Neural cell (in vitro differentiated cells): Measurements from ENCODE around the gene KRT37.

ENCODE experiments used
- MXI1 ChIP-seq: fragments of 450-650 bp; conservative IDR thresholded peaks from 2 replicates; pipeline ENCODE4 v1.6.1; 2014; ENCODE audit warnings: antibody characterized with exemption, mild to moderate bottlenecking; ENCODE audit not compliant: poor library complexity, severe bottlenecking
- POLR2AphosphoS5 ChIP-seq: IDR thresholded peaks from 2 replicates; pipeline ENCODE4 v1.6.1; 2012
- SMC3 ChIP-seq: fragments of 450-650 bp; conservative IDR thresholded peaks from 2 replicates; pipeline ENCODE4 v1.6.1; 2014; ENCODE audit warnings: antibody characterized with exemption, mild to moderate bottlenecking, moderate library complexity; ENCODE audit not compliant: poor library complexity
- TF ChIP-seq, protein P1 (sequence below): fragments of 450-650 bp; IDR thresholded peaks from 2 replicates; pipeline ENCODE4 v1.5.1; 2014; ENCODE audit warnings: antibody characterized with exemption, mild to moderate bottlenecking, moderate library complexity; ENCODE audit not compliant: poor library complexity, severe bottlenecking

GRCh38 chr17:41391535-41391934 is 32.9 kb downstream of the KRT37 start:
- TF ChIP-seq, protein P1, sequence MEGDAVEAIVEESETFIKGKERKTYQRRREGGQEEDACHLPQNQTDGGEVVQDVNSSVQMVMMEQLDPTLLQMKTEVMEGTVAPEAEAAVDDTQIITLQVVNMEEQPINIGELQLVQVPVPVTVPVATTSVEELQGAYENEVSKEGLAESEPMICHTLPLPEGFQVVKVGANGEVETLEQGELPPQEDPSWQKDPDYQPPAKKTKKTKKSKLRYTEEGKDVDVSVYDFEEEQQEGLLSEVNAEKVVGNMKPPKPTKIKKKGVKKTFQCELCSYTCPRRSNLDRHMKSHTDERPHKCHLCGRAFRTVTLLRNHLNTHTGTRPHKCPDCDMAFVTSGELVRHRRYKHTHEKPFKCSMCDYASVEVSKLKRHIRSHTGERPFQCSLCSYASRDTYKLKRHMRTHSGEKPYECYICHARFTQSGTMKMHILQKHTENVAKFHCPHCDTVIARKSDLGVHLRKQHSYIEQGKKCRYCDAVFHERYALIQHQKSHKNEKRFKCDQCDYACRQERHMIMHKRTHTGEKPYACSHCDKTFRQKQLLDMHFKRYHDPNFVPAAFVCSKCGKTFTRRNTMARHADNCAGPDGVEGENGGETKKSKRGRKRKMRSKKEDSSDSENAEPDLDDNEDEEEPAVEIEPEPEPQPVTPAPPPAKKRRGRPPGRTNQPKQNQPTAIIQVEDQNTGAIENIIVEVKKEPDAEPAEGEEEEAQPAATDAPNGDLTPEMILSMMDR: no peak
- no peak for TF ChIP-seq POLR2AphosphoS5
- TF ChIP-seq SMC3: no peak
- TF ChIP-seq MXI1: no peak
